ENCODE measurements around the gene OR2T3.
"Not testable (repeated sequence)": the region's sequence is repeated elsewhere in the genome, so short reads cannot be mapped to it uniquely, and the experiment has no call there.

GRCh38 chr1:248438668-248439067, 34.5 kb upstream of the OR2T3 start:
- not testable (repeated sequence) for TF ChIP-seq POLR2A, CTCF (IDR thresholded peaks at IDR 0.05)

Measured in heart left ventricle (tissue), 13 donors.